Right hindlimb (tissue), 1 donor: ENCODE data around the gene FLCN.
"Not testable (repeated sequence)": the region's sequence is repeated elsewhere in the genome, so short reads cannot be mapped to it uniquely, and the experiment has no call there.

Experiments used
- DNase-seq: peaks from one replicate; pipeline ENCODE4 v3.0.0-alpha.2; 2018

FLCN gene, protein sequence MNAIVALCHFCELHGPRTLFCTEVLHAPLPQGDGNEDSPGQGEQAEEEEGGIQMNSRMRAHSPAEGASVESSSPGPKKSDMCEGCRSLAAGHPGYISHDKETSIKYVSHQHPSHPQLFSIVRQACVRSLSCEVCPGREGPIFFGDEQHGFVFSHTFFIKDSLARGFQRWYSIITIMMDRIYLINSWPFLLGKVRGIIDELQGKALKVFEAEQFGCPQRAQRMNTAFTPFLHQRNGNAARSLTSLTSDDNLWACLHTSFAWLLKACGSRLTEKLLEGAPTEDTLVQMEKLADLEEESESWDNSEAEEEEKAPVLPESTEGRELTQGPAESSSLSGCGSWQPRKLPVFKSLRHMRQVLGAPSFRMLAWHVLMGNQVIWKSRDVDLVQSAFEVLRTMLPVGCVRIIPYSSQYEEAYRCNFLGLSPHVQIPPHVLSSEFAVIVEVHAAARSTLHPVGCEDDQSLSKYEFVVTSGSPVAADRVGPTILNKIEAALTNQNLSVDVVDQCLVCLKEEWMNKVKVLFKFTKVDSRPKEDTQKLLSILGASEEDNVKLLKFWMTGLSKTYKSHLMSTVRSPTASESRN

DNA sequence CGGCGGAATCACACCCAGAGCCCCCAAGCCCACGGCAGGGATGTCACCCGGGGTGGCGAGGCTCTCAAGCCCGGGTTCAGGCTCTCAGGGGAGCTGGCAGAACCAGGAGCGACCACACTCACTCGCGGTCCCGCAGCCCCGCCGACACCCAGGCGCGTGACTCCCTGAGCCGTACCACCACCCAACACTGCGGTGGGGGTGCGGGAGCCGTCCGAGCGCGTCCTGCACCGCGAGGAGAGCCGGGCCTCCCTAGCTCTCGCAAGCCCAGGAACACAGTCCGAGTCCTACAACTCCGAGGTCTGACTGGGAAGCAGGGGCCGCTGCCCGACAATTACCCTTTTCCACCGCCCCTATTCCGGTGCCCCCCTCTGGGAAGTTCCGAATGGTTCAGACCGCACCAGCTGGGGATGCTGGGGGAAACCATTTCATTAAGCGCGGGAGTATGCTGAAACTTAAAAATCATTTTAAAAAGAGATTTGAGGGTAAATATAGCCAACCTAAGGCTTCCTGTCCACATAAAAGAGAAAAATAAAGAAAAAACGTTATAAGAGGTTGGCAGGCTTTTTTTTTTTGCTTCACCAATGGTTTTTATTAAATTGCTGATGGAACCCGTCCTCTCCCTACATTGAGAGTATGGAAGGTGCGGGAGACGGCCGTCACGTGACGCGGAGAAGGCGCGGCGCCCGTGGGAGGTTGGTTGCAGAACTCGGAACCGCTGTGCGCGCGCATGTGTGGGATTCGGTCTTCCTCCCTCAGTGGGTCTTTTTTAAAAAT lies at the start of gene FLCN:
Gene FLCN, minus strand, starts transcription at position 143 of the 774 bp plus-strand sequence. CDS start 9,031 bp downstream, outside the sequence.
- peak; percentile 91 for DNase-seq

DNA sequence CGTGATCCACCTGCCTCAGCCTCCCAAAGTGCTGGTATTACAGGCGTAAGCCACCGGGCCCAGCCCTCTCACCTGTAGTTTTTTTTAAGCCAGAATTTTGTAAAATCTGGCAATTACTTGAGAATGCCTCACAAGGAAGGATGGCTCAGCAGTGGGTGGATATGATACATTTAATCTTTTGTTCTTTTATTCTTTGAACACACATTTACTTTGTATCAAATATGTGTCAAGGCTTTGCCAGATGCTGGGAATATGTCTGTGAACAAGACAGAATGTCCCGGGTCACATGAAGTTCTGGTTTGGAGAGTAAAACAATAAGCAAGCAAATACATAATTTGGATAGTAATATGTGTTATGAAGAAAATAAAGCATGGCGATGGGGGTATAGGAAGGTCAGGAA lies 49.0 kb upstream of the FLCN start:
- no peak for DNase-seq

DNA sequence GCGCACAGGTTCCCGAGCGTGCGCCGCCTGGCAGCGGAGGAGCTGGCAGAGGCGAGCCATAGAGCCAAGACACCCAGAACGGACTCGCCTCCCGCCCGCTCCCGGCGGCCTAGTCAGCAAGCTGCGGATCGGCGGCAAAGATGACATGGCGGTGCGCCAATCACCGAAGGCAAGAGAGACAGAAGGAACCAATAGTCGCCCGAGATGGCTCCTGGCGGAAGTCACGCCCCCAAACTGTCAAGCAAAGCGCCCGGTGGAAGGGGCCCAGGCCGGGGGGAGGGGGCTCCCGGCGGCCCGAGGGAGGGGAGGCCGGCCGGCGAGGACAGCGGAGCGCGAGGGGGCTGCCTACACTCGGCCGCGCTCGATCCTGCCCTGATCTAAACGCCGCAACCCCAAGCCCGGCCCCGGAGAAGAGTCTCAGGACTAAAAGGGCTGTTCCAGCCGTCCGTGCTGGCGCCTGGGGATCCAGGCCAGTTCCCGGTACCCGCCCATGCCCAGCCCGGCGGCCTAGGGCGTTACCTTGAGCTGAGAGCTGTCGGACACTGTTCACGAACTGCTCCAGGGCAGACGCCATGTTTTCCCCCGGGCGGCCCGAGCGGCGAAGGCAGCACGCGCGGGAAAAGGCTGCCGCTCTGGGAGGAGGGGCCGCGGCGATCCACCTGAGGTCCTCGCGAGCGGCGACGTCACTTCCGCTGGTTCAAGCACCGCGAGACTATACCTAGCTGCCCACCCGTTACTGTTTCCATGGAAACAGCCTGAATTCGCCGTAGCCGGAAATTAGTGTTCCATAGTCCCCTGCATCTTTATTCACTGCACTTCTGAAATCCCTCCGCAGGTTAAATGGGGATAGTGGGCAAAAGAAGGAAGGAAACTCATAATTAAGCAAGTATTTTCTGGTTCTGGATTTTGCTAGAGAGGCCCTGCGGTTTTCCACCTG lies 43.9 kb upstream of the FLCN start, which contains the start of gene COPS3:
Gene COPS3, minus strand, starts transcription at position 634 of the 937 bp plus-strand sequence. Its CDS starts 60 bp downstream, at position 574.
- peak; percentile 98 for DNase-seq

DNA sequence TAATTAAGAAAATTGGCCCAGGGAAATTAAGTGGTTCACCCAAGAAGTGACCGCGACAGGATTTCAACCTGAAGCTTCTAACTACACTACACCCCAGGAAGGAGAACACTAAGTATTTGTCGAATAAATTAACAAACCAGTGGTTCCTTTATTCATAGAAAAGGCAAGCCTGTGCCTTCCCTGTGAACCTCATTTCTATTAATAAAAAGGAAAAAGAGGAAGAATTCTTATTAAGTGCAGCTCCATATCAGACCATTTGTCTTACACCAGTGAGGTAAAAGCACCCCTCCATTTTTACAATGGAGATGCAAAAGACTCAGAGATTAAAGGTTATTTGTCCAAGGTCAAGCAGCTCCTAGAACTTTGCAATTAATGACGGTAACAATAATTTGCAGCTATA lies 42.3 kb upstream of the FLCN start:
- DNase-seq: no peak

DNA sequence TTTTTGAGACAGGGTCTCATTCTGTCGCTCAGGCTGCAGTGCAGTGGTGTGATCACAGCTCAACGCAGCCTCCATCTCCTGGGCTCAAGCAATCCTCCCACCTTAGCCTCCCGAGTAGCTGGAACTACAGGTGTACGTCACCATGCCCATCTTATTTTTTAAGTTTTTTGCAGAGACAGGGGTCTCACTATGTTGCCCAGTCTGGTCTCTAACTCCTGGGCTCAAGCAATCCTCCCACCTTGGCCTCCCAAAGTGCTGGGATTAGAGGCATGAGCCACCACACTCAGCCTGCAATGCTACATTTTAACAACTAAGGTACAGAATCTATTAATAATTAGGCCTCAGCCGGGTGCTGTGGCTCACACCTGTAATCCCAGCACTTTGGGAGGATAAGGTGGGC lies 40.5 kb upstream of the FLCN start:
- not testable (repeated sequence) for DNase-seq

GRCh38 chr17:17275971-17276370 lies 39.0 kb upstream of the FLCN start:
- DNase-seq: no peak

GRCh38 chr17:17269926-17270773 lies 33.2 kb upstream of the FLCN start:
- DNase-seq: no peak

DNA sequence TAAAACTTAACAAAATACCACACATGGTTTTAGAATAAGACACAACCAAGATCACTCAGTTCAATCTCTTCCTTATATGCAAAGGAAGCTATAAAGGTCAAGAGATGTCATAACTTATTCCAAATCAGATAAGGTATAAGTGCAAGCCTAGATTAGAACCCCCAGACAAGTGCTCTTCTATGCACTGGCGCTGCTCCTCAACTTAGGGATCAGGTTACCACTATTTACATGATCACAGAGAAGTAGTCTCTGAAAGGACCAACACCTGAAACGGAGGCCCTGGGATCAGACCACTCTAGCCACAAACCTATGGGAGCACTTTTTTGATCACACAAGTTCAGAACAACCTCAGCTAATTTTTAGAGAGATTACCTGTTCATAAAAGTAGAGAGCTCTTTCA lies 27.5 kb upstream of the FLCN start:
- DNase-seq: no peak

- no peak for DNase-seq
Measured at GRCh38 chr17:17258998-17259397, 22.0 kb upstream of the FLCN start.

DNA sequence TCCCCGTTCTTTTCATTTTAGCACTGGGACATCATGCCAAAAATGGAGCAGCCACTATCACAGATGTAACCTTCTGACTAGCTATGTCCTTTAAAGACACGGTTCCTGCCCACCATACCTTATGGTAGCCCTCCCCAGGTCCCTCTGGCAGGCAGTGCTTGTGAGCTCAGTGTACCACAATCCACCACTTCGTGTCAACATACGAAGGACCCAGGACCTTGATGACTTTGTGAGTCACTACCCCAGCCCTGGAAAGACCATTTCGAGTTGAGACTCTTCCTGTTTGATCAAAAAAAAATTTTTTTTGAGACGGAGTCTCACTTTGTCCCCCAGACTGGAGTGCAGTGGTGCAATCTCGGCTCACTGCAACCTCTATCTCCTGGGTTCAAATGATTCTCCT lies 21.0 kb upstream of the FLCN start:
- no peak for DNase-seq

DNA sequence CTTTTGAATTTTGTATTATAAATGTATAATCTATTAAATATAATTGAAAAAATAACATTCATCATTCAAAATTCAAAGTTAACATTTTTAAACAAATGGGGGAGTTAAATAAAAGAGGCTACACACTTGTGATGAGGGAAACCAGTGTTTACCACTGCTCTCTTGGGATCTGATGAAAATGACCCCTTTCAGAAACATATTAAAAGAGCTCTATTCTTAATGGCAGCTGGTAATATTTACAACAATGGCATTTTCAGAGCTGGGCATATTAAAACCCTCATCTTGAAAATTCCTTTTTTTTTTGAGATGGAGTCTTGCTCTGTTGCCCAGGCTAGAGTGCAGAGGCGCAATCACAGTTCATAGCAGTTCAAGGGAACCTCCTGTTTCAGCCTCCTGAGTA lies 19.3 kb upstream of the FLCN start:
- no peak for DNase-seq

DNA sequence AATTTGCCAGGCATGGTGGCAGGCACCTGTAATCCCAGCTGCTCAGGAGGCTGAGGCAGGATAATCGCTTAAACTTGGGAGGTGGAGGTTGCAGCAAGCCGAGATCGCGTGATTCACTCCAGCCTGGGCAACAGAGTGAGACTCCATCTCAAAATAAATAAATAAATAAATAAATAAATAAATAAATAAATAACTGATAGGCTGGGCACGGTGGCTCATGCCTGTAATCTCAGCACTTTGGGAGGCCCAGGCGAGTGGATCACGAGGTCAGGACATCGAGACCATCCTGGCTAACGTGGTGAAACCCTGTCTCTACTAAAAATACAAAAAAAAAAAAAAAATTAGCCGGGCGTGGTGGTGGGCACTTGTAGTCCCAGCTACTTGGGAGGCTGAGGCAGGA lies 18.7 kb upstream of the FLCN start:
- DNase-seq: not testable (repeated sequence)

DNA sequence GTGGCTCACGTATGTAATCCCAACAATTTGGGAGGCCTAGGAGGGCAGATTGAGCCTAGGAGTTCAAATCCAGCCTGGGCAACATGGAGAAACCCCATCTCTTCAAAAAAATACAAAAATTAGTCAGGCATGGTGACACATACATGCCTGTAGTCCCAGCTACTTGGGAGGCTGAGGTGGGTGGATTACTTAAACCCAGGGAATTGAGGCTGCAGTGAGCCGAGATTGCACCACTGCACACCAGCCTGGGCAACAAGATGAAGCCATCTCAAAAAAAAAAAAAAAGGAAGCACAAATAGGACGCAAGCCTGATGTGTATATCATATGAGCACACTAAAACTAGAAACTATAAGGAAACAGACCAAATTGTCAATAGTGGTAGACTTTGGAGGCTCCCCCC lies 17.1 kb upstream of the FLCN start:
- DNase-seq: no peak

GRCh38 chr17:17253406-17253805 lies 16.4 kb upstream of the FLCN start:
- no peak for DNase-seq

DNA sequence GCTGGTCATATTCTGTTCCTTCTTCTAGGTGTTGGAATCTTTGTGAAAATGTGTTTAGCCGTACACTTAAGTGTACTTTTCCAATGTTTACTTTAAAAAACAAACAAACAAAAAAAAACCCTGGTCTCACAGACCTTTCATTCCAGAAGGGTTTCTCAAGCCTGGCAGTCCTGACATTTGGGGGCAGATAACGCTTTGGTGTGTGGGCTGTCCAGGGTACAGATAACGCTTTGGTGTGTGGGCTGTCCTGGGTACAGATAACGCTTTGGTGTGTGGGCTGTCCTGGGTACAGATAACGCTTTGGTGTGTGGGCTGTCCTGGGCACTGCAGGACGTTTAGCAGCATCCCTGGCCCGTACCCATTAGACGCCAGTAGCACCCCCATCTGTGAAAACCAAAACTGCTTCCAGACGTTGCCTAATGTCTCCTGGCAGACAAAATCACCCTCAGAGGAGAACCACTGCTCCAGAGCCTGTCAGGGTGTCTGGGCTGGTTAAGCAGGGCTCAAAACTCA lies 15.2 kb upstream of the FLCN start:
- no peak for DNase-seq

- no peak for DNase-seq
Measured at GRCh38 chr17:17246879-17247278, 9.9 kb upstream of the FLCN start.

- no peak for DNase-seq
Measured at GRCh38 chr17:17243163-17243562, 6.2 kb upstream of the FLCN start.

GRCh38 chr17:17242246-17242645 lies 5.3 kb upstream of the FLCN start:
- no peak for DNase-seq

GRCh38 chr17:17241656-17242055 lies 4.7 kb upstream of the FLCN start:
- no peak for DNase-seq

GRCh38 chr17:17239832-17240231 lies 2.9 kb upstream of the FLCN start:
- DNase-seq: no peak

GRCh38 chr17:17236295-17237025 lies 508 bp downstream of the FLCN start:
- DNase-seq: peak; percentile 35
